ENCODE results near the gene ZNF469. TPM values are rescaled to one million over a fixed set of nuclear protein-coding genes. Genes with fewer than 3 reads are reported as not detected.
A peak's percentile ranks its signal among the peaks of the same experiment; 100 is the strongest.

ZNF469 gene
- total and polyA plus RNA-seq, 8 donors: 0.14 to 2.0 (median 0.34) TPM

DNA sequence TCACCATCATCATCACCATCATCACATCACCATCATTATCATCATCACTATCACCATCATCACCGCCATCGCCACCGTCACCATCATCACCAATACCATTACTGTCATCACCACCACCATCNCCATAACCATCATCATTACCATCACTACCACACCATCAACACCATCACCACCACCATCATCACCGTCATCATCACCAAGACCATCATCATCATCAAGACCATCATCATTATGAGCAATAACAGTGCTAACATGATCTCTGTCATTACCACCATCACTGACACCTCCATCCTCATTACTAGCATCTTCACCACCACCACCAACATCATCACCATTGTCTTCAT lies 16.1 kb upstream of the ZNF469 start:
- WGBS, 2 donors: 83 to 89% methylated on average over 4 of the region's 4 CpGs
- Histone ChIP-seq H3K27ac (no peak overlapping the region), H3K36me3 (no peaks in the 10 kb centered on the region), H3K27me3 (no peaks in the 10 kb centered on the region), H3K4me1 (no peaks in the 10 kb centered on the region), H3K9me3 (no peaks in the 10 kb centered on the region), H3K4me3 (no peak overlapping the region)
- intact Hi-C loops (cut with DNase I): no loop called here
- no peak for FAIRE-seq
- TF ChIP-seq, protein P1, sequence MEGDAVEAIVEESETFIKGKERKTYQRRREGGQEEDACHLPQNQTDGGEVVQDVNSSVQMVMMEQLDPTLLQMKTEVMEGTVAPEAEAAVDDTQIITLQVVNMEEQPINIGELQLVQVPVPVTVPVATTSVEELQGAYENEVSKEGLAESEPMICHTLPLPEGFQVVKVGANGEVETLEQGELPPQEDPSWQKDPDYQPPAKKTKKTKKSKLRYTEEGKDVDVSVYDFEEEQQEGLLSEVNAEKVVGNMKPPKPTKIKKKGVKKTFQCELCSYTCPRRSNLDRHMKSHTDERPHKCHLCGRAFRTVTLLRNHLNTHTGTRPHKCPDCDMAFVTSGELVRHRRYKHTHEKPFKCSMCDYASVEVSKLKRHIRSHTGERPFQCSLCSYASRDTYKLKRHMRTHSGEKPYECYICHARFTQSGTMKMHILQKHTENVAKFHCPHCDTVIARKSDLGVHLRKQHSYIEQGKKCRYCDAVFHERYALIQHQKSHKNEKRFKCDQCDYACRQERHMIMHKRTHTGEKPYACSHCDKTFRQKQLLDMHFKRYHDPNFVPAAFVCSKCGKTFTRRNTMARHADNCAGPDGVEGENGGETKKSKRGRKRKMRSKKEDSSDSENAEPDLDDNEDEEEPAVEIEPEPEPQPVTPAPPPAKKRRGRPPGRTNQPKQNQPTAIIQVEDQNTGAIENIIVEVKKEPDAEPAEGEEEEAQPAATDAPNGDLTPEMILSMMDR (IDR thresholded peaks at IDR 0.05): no peak
- ATAC-seq: no peak
- peak in 1 of 6 donors; percentile 1 for DNase-seq

- FAIRE-seq: no peak
- peak in 2 of 6 donors; percentile 7 to 26 for DNase-seq
Observed at GRCh38 chr16:88367560-88367959, 15.2 kb upstream of the ZNF469 start.

DNA sequence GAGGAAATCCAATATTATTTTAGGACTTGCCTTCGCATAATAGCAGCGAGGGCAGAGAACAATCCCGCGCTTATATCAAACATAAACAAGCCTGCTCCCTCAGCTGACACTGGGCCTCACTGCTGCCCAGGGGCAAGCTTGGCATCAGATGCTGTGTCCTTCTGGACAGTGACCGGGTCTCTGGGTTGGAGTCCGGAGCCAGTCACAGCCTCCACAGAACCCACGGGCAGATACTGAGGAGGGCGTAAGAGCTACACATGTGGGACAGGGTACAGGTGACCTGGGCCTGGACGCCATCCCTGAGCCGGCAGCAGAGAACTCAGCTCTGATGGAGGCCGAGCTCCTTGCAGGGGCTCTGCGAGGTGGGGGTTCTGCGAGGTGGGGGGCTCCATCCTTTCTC lies 14.7 kb upstream of the ZNF469 start:
- no peak overlapping the region for H3K27ac ChIP-seq
- no peaks in the 10 kb centered on the region for H3K4me1 ChIP-seq
- no peaks in the 10 kb centered on the region for H3K9me3 ChIP-seq
- 83 to 89% methylated on average over 13 of the region's 13 CpGs for WGBS, 2 donors
- ATAC-seq: no peak
- no peaks in the 10 kb centered on the region for H3K27me3 ChIP-seq
- no peak for FAIRE-seq
- intact Hi-C loops (cut with DNase I): no loop called here
- TF ChIP-seq, protein P1 (IDR thresholded peaks at IDR 0.05): no peak
- DNase-seq: peak in 3 of 6 donors; percentile 5 to 38 (median 28)
- no peak overlapping the region for H3K4me3 ChIP-seq
- no peaks in the 10 kb centered on the region for H3K36me3 ChIP-seq

More at GRCh38 chr16:88367560-88367959, 15.2 kb upstream of the ZNF469 start:
- H3K4me3 ChIP-seq: no peak overlapping the region
- no peak overlapping the region for H3K27ac ChIP-seq
- 84 to 87% methylated on average over 11 of the region's 11 CpGs for WGBS, 2 donors
- no peaks in the 10 kb centered on the region for H3K9me3 ChIP-seq
- no peaks in the 10 kb centered on the region for H3K36me3 ChIP-seq
- H3K4me1 ChIP-seq: no peaks in the 10 kb centered on the region
- no peak for ATAC-seq
- no peaks in the 10 kb centered on the region for H3K27me3 ChIP-seq
- intact Hi-C loops (cut with DNase I): no loop called here
- TF ChIP-seq, protein P1 (IDR thresholded peaks at IDR 0.05): no peak

DNA sequence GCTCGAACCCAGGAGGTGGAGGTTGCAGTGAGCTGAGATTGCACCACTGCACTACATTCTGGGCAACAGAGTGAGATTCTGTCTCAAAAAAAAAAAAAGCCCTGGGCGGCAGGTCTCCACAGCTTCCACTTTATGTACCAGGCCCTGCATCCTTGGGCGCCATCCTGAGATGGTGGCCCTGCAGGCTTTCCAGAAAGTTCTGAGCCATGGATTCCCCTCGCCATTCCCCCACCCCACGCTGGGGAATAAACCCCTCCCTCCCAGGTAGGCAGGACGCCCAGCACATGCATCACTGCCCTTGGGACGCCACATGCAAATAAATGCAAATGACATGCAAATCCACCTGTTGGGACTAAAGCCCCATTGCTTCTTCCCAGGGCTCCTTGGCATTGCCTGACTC lies 13.8 kb upstream of the ZNF469 start:
- FAIRE-seq: no peak
- H3K4me1 ChIP-seq: no peaks in the 10 kb centered on the region
- H3K27ac ChIP-seq: no peak overlapping the region
- no peaks in the 10 kb centered on the region for H3K36me3 ChIP-seq
- H3K4me3 ChIP-seq: no peak overlapping the region
- H3K9me3 ChIP-seq: no peaks in the 10 kb centered on the region
- ATAC-seq: no peak
- peak in 2 of 6 donors; percentile 3 to 18 for DNase-seq
- TF ChIP-seq, protein P1 (IDR thresholded peaks at IDR 0.05): no peak
- 76 to 86% methylated on average over 7 of the region's 7 CpGs for WGBS, 2 donors
- H3K27me3 ChIP-seq: no peaks in the 10 kb centered on the region
- intact Hi-C loops (cut with DNase I): no loop called here

DNA sequence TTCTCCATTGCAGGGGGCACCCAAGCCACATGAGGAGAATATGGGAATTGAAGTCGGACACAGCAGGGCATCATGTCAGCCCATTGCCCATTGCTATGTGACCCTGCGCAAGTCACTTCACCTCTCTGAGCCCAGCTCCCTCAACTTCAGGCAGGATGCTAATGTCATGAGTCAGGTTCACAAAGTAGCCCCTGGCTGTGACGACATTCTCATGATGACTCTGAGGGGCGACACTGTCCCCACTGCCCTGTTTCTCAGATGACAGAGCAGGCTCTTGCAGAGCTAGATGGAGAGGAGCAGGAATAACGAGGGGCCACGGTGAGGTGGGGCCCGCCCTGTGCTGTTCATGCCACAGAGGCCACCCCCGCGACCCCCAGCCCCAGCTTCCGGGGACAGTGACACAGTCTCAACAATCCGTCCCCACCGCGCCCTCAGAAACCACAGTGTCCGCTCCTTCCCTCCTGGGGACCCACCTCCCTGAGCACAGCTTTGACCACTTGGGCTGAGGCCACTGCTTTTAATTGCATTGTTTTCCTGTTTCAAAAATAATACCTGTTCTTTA lies 13.2 kb upstream of the ZNF469 start:
- H3K4me3 ChIP-seq: no peak overlapping the region
- no peaks in the 10 kb centered on the region for H3K9me3 ChIP-seq
- intact Hi-C loops (cut with DNase I): no loop called here
- WGBS, 2 donors: 79 to 82% methylated on average over 14 of the region's 14 CpGs
- FAIRE-seq (no peak), ATAC-seq (no peak), DNase-seq (peak in 3 of 6 donors; percentile 7 to 42 (median 37))
- no peaks in the 10 kb centered on the region for H3K4me1 ChIP-seq
- H3K27ac ChIP-seq: no peak overlapping the region
- H3K36me3 ChIP-seq: no peaks in the 10 kb centered on the region
- TF ChIP-seq, protein P1 (IDR thresholded peaks at IDR 0.05): no peak
- no peaks in the 10 kb centered on the region for H3K27me3 ChIP-seq
